Testis (tissue), 3 donors: Measurements from ENCODE around the gene RERE. TPM values are rescaled to one million over a fixed set of nuclear protein-coding genes. Genes with fewer than 3 reads are reported as not detected.

Source experiments
- DNase-seq: peaks from one replicate; pipeline ENCODE4 v3.0.0-alpha.2; 2019
- H3K27ac ChIP-seq, 2 donors: fragments of 200-600 bp; sonication (generic); one replicate each; pipeline ENCODE4 v1.5.1; 2019
- H3K27me3 ChIP-seq: fragments of 200-600 bp; sonication (generic); one replicate; pipeline ENCODE4 v1.5.1; 2019
- H3K36me3 ChIP-seq: fragments of 200-600 bp; sonication (generic); one replicate; pipeline ENCODE4 v1.5.1; 2017; ENCODE audit warnings: low read depth; ENCODE audit errors: missing control alignments
- H3K4me1 ChIP-seq: fragments of 200-600 bp; sonication (generic); one replicate; pipeline ENCODE4 v1.5.1; 2019
- H3K4me3 ChIP-seq, 2 donors: fragments of 200-600 bp; sonication (generic); one replicate each; pipeline ENCODE4 v1.5.1; 2017 to 2019
- H3K9me3 ChIP-seq: fragments of 200-600 bp; sonication (generic); one replicate; pipeline ENCODE4 v1.5.1; 2017
- POLR2A ChIP-seq: fragments of 450-650 bp; IDR thresholded peaks from one replicate; pipeline ENCODE4 v1.6.1; 2017; ENCODE audit warnings: antibody characterized with exemption, mild to moderate bottlenecking, moderate library complexity
- WGBS, 2 donors: methylation state at CpG; one replicate each; pipeline ENCODE4 v1.1.5; 2018; 5-methylcytosine and 5-hydroxymethylcytosine counted together
- intact Hi-C: fragments of 100-400 bp; cut with DNase I; formaldehyde crosslinking; loops from one replicate; pipeline ENCODE4 v1.15.1; 2023; ENCODE audit warnings: low total_unique reads
- polyA plus RNA-seq: library from polyadenylated mRNA; stranded (reverse); fragments of 350-450 nt; fragmentation: Illumina TruSeq; extraction: RNeasy Lipid Tissue Mini Kit (QIAGEN cat#74804); gene quantifications from one replicate; pipeline ENCODE4 v1.2.3, GENCODE V29; 2014; ENCODE audit warnings: low read depth, low replicate concordance; ENCODE audit not compliant: insufficient read depth
- total RNA-seq, 2 donors: library from RNA; depleted of rRNA; stranded (reverse); fragments of >200 nt; gene quantifications; one replicate each; pipeline ENCODE4 v1.2.3, GENCODE V29; 2016
- TF ChIP-seq, protein P1 (sequence below), 3 experiments: fragments of 450-650 bp in 2 of 3; fragments of 200-600 bp in 1 of 3; sonication (generic) in 1 of 3; IDR thresholded peaks; one replicate each; pipeline ENCODE4 v1.5.1; 2016 to 2019; ENCODE audit warnings: antibody characterized with exemption in 3 of 3, mild to moderate bottlenecking in 2 of 3, moderate library complexity in 1 of 3

The RERE gene
- total and polyA plus RNA-seq, 3 donors from 2014 or later, result 90.8 to 229 (median 203) TPM

DNA sequence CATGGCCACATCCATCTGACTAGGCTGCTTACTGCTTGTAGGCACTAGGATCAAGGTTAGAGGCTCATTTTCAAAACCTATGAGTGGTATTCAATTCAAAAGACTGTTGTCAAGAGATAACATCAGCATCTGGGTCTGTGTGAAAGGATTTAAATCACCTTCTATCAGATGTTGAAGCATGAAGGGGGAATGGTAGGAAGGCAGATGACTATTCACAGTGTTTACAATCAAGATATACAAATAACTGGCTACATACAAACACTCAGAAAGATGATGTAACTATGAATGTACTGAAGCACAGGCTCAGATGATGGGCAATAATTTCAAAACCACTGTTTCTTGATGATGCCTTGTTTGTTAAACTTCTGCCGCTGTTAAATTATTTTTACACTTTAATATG is 250.3 kb downstream of the RERE start:
- peaks cover 28% of the 10 kb centered on the region for H3K4me1 ChIP-seq
- no peaks in the 10 kb centered on the region for H3K9me3 ChIP-seq
- TF ChIP-seq, protein P1, sequence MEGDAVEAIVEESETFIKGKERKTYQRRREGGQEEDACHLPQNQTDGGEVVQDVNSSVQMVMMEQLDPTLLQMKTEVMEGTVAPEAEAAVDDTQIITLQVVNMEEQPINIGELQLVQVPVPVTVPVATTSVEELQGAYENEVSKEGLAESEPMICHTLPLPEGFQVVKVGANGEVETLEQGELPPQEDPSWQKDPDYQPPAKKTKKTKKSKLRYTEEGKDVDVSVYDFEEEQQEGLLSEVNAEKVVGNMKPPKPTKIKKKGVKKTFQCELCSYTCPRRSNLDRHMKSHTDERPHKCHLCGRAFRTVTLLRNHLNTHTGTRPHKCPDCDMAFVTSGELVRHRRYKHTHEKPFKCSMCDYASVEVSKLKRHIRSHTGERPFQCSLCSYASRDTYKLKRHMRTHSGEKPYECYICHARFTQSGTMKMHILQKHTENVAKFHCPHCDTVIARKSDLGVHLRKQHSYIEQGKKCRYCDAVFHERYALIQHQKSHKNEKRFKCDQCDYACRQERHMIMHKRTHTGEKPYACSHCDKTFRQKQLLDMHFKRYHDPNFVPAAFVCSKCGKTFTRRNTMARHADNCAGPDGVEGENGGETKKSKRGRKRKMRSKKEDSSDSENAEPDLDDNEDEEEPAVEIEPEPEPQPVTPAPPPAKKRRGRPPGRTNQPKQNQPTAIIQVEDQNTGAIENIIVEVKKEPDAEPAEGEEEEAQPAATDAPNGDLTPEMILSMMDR (IDR thresholded peaks at IDR 0.05), result no peak
- TF ChIP-seq POLR2A, result no peak
- H3K4me3 ChIP-seq, result no peak overlapping the region
- H3K27ac ChIP-seq, result no peak overlapping the region
- no peak for DNase-seq
- 96 to 97% methylated on average over 1 of the region's 1 CpG for WGBS, 2 donors
- no peaks in the 10 kb centered on the region for H3K27me3 ChIP-seq
- intact Hi-C loops, result loop anchor here (10.0 kb wide), 1 partner anchor 108 kb away; no protein-coding TSS in a partner anchor
- H3K36me3 ChIP-seq, result no peaks in the 10 kb centered on the region

DNA sequence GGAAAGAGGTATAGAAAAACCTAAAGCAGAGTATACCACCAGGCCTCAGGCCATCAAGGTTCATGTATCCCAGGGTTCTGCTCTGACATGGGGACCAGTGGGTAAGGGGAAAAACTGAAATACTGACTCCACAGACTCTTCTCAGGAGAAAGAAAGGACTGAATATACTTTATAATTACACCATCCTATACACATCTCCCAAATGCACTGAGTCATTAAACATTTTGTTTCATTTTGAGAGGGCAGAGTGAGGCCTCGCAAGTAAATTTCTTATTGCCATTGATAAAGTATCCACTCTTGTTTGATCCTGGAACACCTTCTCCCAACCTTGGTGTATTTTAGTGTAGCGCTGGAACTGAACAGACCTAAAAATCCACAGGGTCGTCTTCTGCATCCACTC is 251.6 kb downstream of the RERE start:
- H3K4me3 ChIP-seq, result no peak overlapping the region
- intact Hi-C loops, result loop anchor here (10.0 kb wide), 1 partner anchor 109 kb away; no protein-coding TSS in a partner anchor
- H3K9me3 ChIP-seq, result no peaks in the 10 kb centered on the region
- no peak for DNase-seq
- WGBS, 2 donors, result 57 to 78% methylated on average over 3 of the region's 3 CpGs
- H3K27me3 ChIP-seq, result no peaks in the 10 kb centered on the region
- no peak for TF ChIP-seq POLR2A
- TF ChIP-seq, protein P1 (IDR thresholded peaks at IDR 0.05), result no peak
- no peaks in the 10 kb centered on the region for H3K36me3 ChIP-seq
- H3K4me1 ChIP-seq, result peaks cover 17% of the 10 kb centered on the region
- H3K27ac ChIP-seq, result no peak overlapping the region

DNA sequence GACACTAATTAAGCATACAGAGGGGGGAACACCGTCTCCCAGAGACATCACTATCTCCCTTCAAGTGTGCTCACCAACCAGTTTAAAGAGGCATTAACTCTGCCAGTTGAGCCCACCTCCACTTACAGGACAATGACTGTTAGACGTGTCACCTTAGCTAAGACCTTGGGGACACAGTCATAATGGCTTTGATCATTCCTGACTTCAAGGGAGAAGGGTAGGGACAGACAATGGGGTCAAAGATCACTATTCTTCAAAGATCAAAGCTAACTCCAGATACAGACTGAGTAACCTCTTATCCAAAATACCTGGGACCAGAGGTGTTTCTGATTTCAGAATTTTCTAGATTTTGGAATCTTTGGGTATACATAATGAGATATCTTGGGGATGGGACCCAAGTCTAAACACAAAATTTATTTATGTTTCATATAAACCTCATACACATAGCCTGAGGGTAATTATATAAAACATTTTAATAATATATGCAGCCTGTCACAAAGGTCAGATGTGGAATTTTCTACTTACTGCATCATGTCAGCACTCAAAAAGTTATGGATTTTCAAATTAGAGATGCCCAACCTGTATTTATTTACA is 253.4 kb downstream of the RERE start:
- H3K27me3 ChIP-seq, result no peaks in the 10 kb centered on the region
- TF ChIP-seq, protein P1 (IDR thresholded peaks at IDR 0.05), result no peak
- no peak for TF ChIP-seq POLR2A
- 62 to 88% methylated on average over 2 of the region's 2 CpGs for WGBS, 2 donors
- H3K36me3 ChIP-seq, result no peaks in the 10 kb centered on the region
- no peak for DNase-seq
- intact Hi-C loops, result loop anchor here (10.0 kb wide), 1 partner anchor 111 kb away; no protein-coding TSS in a partner anchor
- no peak overlapping the region for H3K4me3 ChIP-seq
- peaks cover 11% of the 10 kb centered on the region for H3K4me1 ChIP-seq
- no peak overlapping the region for H3K27ac ChIP-seq
- no peaks in the 10 kb centered on the region for H3K9me3 ChIP-seq

DNA sequence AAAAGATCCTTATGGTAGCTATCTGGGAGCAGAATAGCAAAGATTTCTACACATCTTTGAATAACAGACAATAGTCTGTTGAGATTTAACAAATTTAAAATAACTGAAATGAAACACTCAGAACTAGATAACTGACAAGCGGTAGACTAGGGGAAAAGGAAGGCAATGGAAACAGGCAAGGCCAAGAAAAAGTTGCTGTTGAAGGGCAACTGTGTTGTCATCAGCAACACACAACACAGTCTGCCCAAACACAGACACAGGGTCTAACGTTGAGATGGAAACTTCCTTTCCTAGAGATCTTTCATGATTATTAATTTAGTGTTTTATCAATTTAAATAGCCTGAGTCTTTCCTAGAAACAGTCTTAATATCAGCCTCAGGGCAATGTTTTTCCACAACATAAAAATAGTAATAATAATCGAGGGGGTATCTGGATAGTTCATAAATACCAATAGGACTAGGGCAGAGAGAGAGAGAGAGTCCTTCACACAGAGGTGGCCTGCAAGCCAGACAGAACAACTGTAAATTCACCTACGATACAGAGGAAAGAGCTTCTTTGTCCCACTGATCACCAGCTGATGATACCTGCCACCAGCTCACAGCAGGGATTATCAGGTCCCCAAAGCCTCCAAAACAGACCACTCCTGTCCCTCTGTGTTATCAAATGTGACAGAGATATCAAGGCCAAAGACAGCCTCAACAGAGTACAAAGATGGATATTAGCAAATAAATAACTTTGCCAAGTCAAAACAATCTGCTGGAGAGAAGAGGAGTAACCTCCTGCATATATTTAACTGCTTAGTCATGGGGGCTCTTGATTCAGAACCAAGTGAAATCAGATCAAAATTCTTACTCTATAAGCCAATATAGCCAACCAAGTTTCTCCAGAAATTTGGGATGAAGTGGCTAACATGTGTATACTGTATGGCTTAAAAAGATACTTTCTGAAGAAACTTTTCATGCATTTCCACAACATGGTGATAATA is 254.3 kb downstream of the RERE start:
- H3K36me3 ChIP-seq, result no peaks in the 10 kb centered on the region
- peaks cover 11% of the 10 kb centered on the region for H3K4me1 ChIP-seq
- H3K9me3 ChIP-seq, result no peaks in the 10 kb centered on the region
- no peaks in the 10 kb centered on the region for H3K27me3 ChIP-seq
- H3K4me3 ChIP-seq, result no peak overlapping the region
- TF ChIP-seq, protein P1 (IDR thresholded peaks at IDR 0.05), result no peak
- TF ChIP-seq POLR2A, result no peak
- no peak overlapping the region for H3K27ac ChIP-seq
- intact Hi-C loops, result loop anchor here (10.0 kb wide), 1 partner anchor 112 kb away; no protein-coding TSS in a partner anchor
- DNase-seq, result no peak
- WGBS, 2 donors, result 57 to 59% methylated on average over 4 of the region's 4 CpGs
